Stimulated activated CD4-positive, alpha-beta T cell treated with anti-CD3 and anti-CD28 coated beads, Interleukin-12 subunit alpha, Interleukin-12 subunit beta, amount 100 ng/mL, for 4 hours (primary cell): ENCODE results near the gene SAMD1.

Experiments
- DNase-seq: peaks from one replicate; pipeline ENCODE4 v3.0.0-alpha.2; 2020

Gene SAMD1

DNA sequence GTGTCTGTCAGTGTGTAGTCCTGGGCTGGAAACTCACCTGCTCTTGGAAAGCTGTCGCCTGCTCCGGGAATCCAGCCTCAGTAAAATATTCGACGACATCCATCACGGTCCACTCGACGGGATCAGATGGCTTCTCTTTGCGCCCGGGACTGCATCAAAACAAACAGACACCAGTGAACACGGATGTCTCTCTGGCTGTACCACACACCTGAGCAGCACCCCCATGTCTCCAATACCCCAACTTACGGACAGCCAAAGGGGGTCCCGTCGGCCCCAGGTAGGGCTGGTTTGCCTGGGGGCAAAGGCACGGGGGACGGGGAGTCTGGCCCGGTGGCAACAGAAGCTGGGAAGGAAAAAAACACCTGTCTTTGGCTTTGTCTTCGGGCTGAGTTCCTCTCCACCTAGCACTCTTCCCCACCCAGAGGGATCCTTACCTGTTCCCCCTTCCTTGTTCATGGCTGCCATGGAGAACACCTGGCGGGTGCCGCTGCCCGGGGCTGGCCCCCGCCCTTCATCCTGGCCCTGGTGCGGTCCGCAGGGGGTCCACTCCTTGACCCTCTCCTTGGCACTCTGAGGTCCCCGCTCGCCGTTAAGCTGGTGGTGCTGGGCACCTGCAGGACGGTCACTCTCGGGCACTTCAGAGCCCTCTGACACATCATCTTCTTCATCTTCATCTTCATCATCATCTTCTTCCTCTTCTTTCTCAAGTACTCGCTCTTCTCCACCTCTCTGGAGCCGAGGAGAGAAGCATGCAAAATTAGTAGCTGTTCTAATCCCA is 1.7 kb downstream of the SAMD1 start:
- no peak for DNase-seq

DNA sequence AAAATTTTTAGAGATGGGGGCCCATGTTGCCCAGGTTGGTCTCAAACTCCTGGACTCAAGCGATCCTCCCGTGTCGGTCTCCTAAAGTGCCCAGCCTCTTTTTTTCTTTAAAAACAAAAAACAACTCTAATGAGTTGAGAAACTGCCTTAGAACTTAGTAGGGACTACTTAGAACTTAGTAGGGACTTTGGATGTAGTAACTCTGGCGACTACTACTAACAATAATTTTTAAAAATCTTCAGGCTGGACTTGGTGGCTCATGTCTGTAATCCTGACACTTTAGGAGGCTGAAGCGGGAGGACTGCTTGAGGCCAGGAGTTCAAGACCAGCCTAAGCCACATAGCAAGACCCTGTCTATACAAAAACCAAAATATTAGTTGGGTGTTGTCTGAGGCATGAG is 4.5 kb downstream of the SAMD1 start:
- no peak for DNase-seq

- no peak for DNase-seq
Observed at GRCh38 chr19:14085309-14085995, 5.1 kb downstream of the SAMD1 start, which contains the start of gene C19orf67. C19orf67 (minus strand) TSS chr19:14085783; CDS start chr19:14085627, 156 bp downstream.

DNA sequence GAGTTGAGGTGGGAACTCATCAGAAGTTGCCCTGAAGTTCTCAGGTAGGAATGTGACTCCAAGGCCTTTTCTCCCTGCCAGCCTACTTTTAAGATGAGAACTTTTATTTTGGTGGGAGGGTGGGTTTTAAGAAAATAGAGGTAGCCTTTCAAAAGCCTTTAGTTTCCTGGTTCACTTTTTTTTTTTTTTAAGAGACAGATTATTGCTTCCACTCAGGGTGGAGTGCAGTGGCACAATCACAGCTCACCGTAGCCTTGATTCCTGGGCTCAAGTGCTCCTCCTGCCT is 7.9 kb downstream of the SAMD1 start:
- DNase-seq = no peak

GRCh38 chr19:14081797-14082674 is 8.5 kb downstream of the SAMD1 start:
- peak; percentile 34 for DNase-seq

DNA sequence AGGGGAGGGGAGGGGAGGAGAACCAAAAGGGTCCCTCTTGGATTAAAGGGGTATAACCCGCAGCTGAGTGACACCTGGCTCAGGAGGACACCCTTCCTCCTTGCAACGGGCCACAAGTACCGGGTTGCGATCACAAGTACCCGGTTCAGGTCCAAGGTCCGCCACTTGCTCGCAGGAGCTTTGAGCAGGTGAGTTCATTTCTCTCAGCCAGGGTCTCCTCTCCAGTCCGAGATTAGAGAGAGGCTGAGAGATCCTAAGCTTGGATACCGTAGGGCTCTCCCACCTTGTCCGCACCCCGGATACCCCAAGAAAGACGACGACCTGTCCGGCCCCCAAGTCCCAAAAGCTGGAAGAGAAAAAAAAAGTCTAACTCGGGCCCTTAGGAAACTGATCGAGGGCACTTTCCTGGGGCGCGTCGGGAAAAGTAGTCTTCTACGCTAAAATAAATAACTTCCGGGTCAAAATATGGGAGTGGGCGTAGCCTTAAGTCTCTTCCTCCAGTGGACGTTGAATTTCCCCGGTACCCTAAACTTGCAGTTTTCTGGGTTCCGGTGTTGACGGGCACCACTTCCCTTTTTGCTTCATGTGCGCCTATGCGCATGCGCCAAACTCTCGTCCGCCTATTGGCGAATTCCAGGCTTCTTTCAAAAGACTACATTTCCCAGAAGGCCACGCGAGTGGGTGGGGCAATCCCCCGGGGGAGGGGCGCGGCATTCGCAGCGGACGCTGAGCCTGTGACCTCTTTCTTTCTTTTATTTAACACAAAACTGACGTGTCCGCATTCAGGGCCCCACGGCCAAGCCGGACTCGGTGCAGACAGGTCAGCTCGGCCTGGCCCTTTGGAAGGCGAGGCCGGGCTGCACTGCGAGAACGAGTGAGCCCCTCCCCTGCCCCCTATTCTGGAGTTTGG is 9.4 kb downstream of the SAMD1 start:
- DNase-seq = peak; percentile 97

DNA sequence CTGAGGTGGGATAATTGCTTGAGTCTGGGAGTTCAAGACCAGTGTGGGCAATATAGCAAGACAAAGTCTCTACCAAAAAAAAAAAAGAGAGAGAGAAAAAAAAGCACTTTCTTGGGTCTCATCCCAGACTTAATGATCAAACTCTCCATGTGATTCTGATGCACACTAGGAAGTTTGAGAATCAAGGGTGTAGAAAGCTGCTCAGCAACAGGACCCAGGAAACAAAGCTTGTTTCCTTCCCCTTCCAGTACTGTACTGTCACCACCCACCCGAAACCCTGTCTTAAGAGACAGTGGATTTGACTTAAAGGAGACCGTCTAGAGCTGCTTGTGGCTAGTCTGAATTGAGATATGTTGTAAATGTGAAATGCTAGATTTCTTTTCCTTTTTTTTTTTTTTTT is 12.1 kb downstream of the SAMD1 start:
- no peak for DNase-seq

GRCh38 chr19:14073925-14074838 is 16.4 kb downstream of the SAMD1 start:
- DNase-seq = no peak

GRCh38 chr19:14073261-14073924 is 17.2 kb downstream of the SAMD1 start:
- DNase-seq = peak; percentile 77

DNA sequence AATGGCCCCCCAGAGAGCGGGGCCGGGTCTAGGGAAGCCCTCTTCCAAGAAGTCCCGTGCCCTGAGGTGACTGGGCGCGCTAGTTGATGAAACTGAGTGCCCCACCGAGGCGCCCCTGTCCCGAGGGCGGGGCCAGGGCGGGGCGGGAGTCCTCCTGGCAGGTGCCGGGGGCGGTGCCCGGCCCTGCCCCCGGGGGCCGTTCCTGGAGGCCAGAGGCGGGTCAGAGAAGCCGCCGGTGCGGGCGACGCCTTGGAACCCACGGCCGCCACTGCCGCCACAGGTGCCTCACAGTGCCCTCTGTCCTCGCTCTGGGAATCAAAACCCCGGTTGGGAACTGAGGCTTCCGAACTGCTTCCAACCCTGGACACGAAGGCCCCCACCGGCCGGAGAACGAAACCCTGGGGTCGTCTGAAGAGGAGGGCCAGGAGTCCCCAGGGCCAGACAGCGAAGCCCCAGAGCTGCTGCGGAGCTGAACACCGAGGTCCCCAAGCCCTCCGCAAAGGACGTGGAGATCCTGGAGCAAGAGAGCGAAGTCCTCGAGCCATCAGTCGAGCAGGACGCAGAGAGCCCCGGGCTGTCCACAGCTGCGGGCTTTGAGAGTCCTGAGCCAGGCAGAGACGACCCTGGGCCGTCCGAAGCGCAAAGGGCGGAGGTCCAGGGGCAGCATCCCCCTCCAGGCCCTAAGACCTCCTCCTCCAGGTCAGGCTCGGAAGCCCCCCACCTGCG is 17.9 kb downstream of the SAMD1 start, which contains the start of gene MISP3:
Gene MISP3, plus strand, starts transcription at position 252 of the 726 bp plus-strand sequence. CDS start 524 bp downstream, outside the sequence.
- peak; percentile 39 for DNase-seq

- DNase-seq = no peak
Observed at GRCh38 chr19:14070268-14071050, 20.1 kb downstream of the SAMD1 start.

- DNase-seq = no peak
Observed at GRCh38 chr19:14066134-14066533, 24.4 kb downstream of the SAMD1 start.

GRCh38 chr19:14063105-14063504 is 27.4 kb downstream of the SAMD1 start:
- DNase-seq = no peak

GRCh38 chr19:14062558-14062855 is 28.0 kb downstream of the SAMD1 start:
- DNase-seq = no peak

DNA sequence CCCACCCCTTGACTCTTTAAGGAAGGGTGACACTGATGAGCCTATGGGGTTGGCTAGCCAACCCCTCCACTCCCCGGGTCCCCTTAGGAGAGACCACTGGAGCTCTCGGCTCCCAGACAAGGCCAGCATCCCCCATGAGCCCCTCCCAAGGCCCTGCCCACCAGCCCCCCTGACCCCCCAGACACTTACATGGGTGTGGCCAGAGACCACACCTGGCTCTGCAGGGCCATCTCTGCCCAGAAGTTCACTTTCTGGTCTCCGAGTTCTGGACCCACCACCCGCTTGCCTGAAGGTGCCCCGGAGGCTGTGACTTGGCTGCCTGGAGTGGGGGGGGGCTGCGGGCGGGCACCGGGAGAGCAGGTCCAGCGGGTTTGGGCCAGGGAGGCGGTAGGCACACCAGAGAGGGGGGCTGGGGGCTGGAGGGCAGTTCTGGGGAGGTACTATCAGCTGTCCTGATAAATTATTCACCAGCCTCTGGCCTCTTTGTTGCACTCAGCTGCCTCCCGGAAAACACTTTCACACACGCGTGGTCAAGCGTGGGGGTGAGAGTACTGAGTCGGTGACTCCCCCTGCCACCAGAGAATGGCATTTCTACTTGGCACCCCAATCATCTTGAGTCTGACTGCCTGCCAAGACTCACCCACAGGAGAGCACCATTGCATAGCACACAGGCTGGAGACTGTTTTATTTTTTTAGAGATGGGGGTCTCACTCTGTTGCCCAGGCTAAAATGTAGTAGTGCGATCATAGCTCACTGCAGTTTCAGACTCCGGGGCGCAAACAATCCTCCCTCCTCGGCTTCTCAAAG is 28.6 kb downstream of the SAMD1 start, which contains the start of gene PALM3:
Gene PALM3, minus strand, starts transcription at position 326 of the 807 bp plus-strand sequence. Its CDS starts 96 bp downstream, at position 230.
- no peak for DNase-seq

GRCh38 chr19:14061081-14061749 is 29.3 kb downstream of the SAMD1 start:
- no peak for DNase-seq

DNA sequence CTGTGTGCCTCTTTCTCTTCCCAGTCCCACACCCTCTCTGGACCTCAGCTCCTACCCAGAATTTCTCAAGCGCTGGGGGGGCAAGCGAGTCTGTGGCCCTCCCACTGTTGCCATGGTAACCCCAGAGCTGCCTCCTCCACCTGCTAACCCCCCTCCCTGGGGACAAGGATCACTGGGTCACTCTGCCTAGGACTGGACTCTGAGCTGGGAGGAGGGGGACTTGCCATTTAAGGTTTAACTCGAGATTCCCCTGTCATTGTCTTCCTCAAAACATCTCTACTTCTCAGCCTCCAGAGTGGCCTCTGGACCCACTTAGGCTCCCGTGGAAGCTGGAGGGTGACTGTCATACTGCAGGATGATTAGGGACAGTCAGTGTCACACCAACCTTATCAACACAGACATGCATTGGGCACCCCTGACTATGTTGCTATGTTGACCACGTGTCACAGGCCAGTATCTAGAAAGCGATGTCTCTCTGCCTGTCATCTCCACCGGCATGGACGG is 30.8 kb downstream of the SAMD1 start:
- DNase-seq = no peak
